Liver (tissue), 3 donors: Measurements from ENCODE around the gene ZDHHC19.

Experiments used
- ATF3 ChIP-seq: IDR thresholded peaks from 2 replicates; pipeline ENCODE4 v1.6.1; 2016; ENCODE audit warnings: antibody characterized with exemption
- CTCF ChIP-seq: fragments of 150-350 bp; IDR thresholded peaks from 2 replicates; pipeline ENCODE4 v1.5.1; 2017; ENCODE audit warnings: improper control_type of control experiment, low read depth, low read length; ENCODE audit not compliant: missing input control
- EGR1 ChIP-seq, 2 donors: IDR thresholded peaks; 2 replicates each; pipeline ENCODE4 v1.6.1; 2016 to 2018; ENCODE audit warnings: antibody characterized with exemption in 2 of 2, low read depth in 2 of 2
- GABPA ChIP-seq, 2 donors: IDR thresholded peaks in 1 of 2; conservative IDR thresholded peaks in 1 of 2; 2 replicates each; pipeline ENCODE4 v1.6.1; 2016; ENCODE audit warnings: antibody characterized with exemption in 2 of 2, mild to moderate bottlenecking in 1 of 2, moderate library complexity in 1 of 2
- JUND ChIP-seq, 2 donors: IDR thresholded peaks; 2 replicates each; pipeline ENCODE4 v1.6.1; 2016; ENCODE audit warnings: antibody characterized with exemption in 2 of 2
- MAX ChIP-seq: IDR thresholded peaks from 2 replicates; pipeline ENCODE4 v1.6.1; 2016; ENCODE audit warnings: antibody characterized with exemption
- REST ChIP-seq: IDR thresholded peaks from 2 replicates; pipeline ENCODE4 v1.6.1; 2016; ENCODE audit warnings: antibody characterized with exemption, mild to moderate bottlenecking
- SP1 ChIP-seq: IDR thresholded peaks from 2 replicates; pipeline ENCODE4 v1.6.1; 2018; ENCODE audit warnings: antibody characterized with exemption, mild to moderate bottlenecking
- ZBTB33 ChIP-seq: IDR thresholded peaks from 2 replicates; pipeline ENCODE4 v1.6.1; 2016; ENCODE audit warnings: antibody characterized with exemption
- donor health status: healthy.
- donor health status: healthy.

GRCh38 chr3:196227629-196228493 is 16.7 kb upstream of the ZDHHC19 start:
- TF ChIP-seq CTCF (no peak), MAX (no peak), ZBTB33 (no peak), REST (no peak), JUND (IDR thresholded peaks at IDR 0.05) (no peak), EGR1 (IDR thresholded peaks at IDR 0.05; ENCODE audit: low read depth in 2 of 2) (no peak), ATF3 (no peak), SP1 (no peak), GABPA (IDR thresholded peaks at IDR 0.05 in 1 of 2, conservative IDR thresholded peaks at IDR 0.05 in 1 of 2) (no peak)
